ENCODE measurements around the gene KLF9.

- TF ChIP-seq CTCF (conservative IDR thresholded peaks at IDR 0.05; ENCODE audit: low read length), result no peak
- no peak for TF ChIP-seq EZH2phosphoT487 (IDR thresholded peaks at IDR 0.05; ENCODE audit: borderline replicate concordance, low read depth, low read length)
Observed at GRCh38 chr9:70395652-70396051, 18.8 kb downstream of the KLF9 start.

Measured in OCI-LY7 (cell line).